HG02943 (cell line): ENCODE results near the gene MLH1.

ENCODE experiments used
- ATAC-seq: cut with Tn5 transposase; IDR thresholded peaks from one replicate; pipeline ENCODE4 v1.9.1; 2021; ENCODE audit warnings: mild to moderate bottlenecking, low read depth, moderate library complexity; ENCODE audit not compliant: unreplicated experiment

Gene MLH1

GRCh38 chr3:36972163-36972562 is 21.2 kb upstream of the MLH1 start:
- ATAC-seq, result no peak

- no peak for ATAC-seq
These were observed 20.2 kb upstream of the MLH1 start for GRCh38 chr3:36973139-36973538.

GRCh38 chr3:36981006-36981405 is 12.3 kb upstream of the MLH1 start:
- ATAC-seq, result no peak

- no peak for ATAC-seq
These were observed 5.0 kb upstream of the MLH1 start for GRCh38 chr3:36988356-36988755.

GRCh38 chr3:36989005-36989404 is 4.3 kb upstream of the MLH1 start:
- no peak for ATAC-seq

GRCh38 chr3:36989568-36989967 is 3.8 kb upstream of the MLH1 start:
- ATAC-seq, result no peak

- ATAC-seq, result no peak
These were observed 2.2 kb upstream of the MLH1 start for GRCh38 chr3:36991147-36991546.

GRCh38 chr3:36991923-36992805 is 1.2 kb upstream of the MLH1 start:
- ATAC-seq, result no peak

GRCh38 chr3:36992806-36993325 is 452 bp upstream of the MLH1 start, which contains the start of gene EPM2AIP1:
EPM2AIP1 (minus strand) TSS chr3:36993131; CDS start chr3:36993077, 54 bp downstream.
- peak; percentile 84 for ATAC-seq

GRCh38 chr3:37014620-37015019 is 21.3 kb downstream of the MLH1 start:
- no peak for ATAC-seq

GRCh38 chr3:37015642-37016041 is 22.3 kb downstream of the MLH1 start:
- ATAC-seq, result no peak

GRCh38 chr3:37016903-37017302 is 23.6 kb downstream of the MLH1 start:
- no peak for ATAC-seq

GRCh38 chr3:37017683-37018082 is 24.4 kb downstream of the MLH1 start:
- ATAC-seq, result no peak

GRCh38 chr3:37024092-37024491 is 30.8 kb downstream of the MLH1 start:
- ATAC-seq, result no peak

- ATAC-seq, result peak; percentile 76
These were observed 31.6 kb downstream of the MLH1 start for GRCh38 chr3:37024820-37025405.

- no peak for ATAC-seq
These were observed 32.4 kb downstream of the MLH1 start for GRCh38 chr3:37025561-37026335.

- ATAC-seq, result no peak
These were observed 33.5 kb downstream of the MLH1 start for GRCh38 chr3:37026851-37027250.

- no peak for ATAC-seq
These were observed 35.0 kb downstream of the MLH1 start for GRCh38 chr3:37028329-37028728.

GRCh38 chr3:37029111-37029510 is 35.8 kb downstream of the MLH1 start:
- ATAC-seq, result no peak

- ATAC-seq, result no peak
These were observed 36.3 kb downstream of the MLH1 start for GRCh38 chr3:37029516-37030163.
